Kidney epithelial cell (primary cell): ENCODE data around the gene PRELID1. TPM values are rescaled to one million over a fixed set of nuclear protein-coding genes. Genes with fewer than 3 reads are reported as not detected.

Source experiments
- DNase-seq: peaks from one replicate; pipeline ENCODE4 v3.0.0-alpha.2; 2010; ENCODE audit warnings: low read depth
- H3K27me3 ChIP-seq: 2 replicates; pipeline ENCODE4 v1.6.0; 2011; ENCODE audit warnings: low read length; ENCODE audit not compliant: control insufficient read depth, insufficient read depth
- H3K36me3 ChIP-seq: 2 replicates; pipeline ENCODE4 v1.5.1; 2011; ENCODE audit warnings: low read length; ENCODE audit not compliant: control insufficient read depth, insufficient read depth
- H3K4me3 ChIP-seq: 2 replicates; pipeline ENCODE4 v1.5.1; 2011; ENCODE audit warnings: low read depth, mild to moderate bottlenecking, control low read depth, low read length
- CTCF ChIP-seq: IDR thresholded peaks from 2 replicates; pipeline ENCODE4 v1.5.1; 2011; ENCODE audit warnings: mild to moderate bottlenecking, moderate library complexity, low read length, control low read depth, inconsistent platforms; ENCODE audit not compliant: insufficient read depth, poor library complexity, severe bottlenecking
- total RNA-seq: library from RNA; depleted of rRNA; stranded (reverse); fragments of >200 nt; gene quantifications from 2 replicates; pipeline ENCODE4 v1.2.3, GENCODE V29; 2015

PRELID1 gene
- total RNA-seq, 1 donor from 2014 or later: 178 TPM

GRCh38 chr5:177276886-177277285 is 26.7 kb upstream of the PRELID1 start:
- peaks cover 2% of the 10 kb centered on the region for H3K36me3 ChIP-seq

GRCh38 chr5:177288191-177288590 is 15.4 kb upstream of the PRELID1 start:
- no peak for TF ChIP-seq CTCF
- H3K4me3 ChIP-seq: no peak overlapping the region
- peaks cover 2% of the 10 kb centered on the region for H3K36me3 ChIP-seq
- DNase-seq: no peak
- H3K27me3 ChIP-seq: no peaks in the 10 kb centered on the region

More at GRCh38 chr5:177276886-177277285, 26.7 kb upstream of the PRELID1 start:
- TF ChIP-seq CTCF: no peak
- no peaks in the 10 kb centered on the region for H3K27me3 ChIP-seq
- no peak for DNase-seq
- H3K4me3 ChIP-seq: no peak overlapping the region

GRCh38 chr5:177290816-177291596 is 12.6 kb upstream of the PRELID1 start:
- Histone ChIP-seq H3K36me3 (peaks cover 3% of the 10 kb centered on the region), H3K4me3 (no peak overlapping the region), H3K27me3 (no peaks in the 10 kb centered on the region)
- TF ChIP-seq CTCF: no peak
- no peak for DNase-seq

GRCh38 chr5:177291735-177292134 is 11.9 kb upstream of the PRELID1 start:
- no peak for DNase-seq
- Histone ChIP-seq H3K36me3 (peaks cover 3% of the 10 kb centered on the region), H3K4me3 (no peak overlapping the region), H3K27me3 (no peaks in the 10 kb centered on the region)
- TF ChIP-seq CTCF: no peak

GRCh38 chr5:177293819-177294581 is 9.6 kb upstream of the PRELID1 start:
- no peak for DNase-seq
- Histone ChIP-seq H3K27me3 (no peaks in the 10 kb centered on the region), H3K4me3 (no peak overlapping the region), H3K36me3 (peaks cover 2% of the 10 kb centered on the region)
- no peak for TF ChIP-seq CTCF
